GM19035 (cell line): ENCODE measurements around the gene IL2RA.
"Not testable (repeated sequence)": the region's sequence is repeated elsewhere in the genome, so short reads cannot be mapped to it uniquely, and the experiment has no call there.

Experiments
- ATAC-seq: cut with Tn5 transposase; IDR thresholded peaks from one replicate; pipeline ENCODE4 v1.9.1; 2021; ENCODE audit not compliant: unreplicated experiment

Gene IL2RA

DNA sequence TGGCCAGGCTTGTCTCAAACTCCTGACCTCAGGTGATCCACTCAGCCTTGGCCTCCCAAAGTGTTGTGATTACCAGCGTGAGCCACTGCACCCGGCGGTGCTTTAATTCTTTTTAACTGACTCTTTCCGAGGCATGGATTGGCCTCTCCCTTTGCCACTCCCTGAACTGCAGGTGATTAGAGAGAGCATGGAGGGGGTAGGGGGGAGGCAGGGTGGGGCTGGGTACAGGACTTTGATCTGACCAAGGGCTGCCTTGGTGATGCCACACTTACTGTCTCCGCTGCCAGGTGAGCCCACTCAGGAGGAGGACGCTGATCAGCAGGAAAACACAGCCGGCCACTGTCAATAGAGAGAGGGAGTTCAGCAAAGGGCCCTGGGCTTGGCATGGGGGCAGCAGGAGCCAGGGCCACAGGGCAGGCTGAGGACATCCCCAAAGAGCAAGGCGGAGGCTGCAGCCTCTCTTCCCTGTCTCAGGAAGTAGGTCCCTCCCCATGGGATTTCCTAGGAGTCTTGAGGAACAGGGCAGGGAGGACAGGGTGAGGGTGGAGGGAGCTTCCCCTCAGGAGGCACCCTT is 44.3 kb downstream of the IL2RA start:
- no peak for ATAC-seq

DNA sequence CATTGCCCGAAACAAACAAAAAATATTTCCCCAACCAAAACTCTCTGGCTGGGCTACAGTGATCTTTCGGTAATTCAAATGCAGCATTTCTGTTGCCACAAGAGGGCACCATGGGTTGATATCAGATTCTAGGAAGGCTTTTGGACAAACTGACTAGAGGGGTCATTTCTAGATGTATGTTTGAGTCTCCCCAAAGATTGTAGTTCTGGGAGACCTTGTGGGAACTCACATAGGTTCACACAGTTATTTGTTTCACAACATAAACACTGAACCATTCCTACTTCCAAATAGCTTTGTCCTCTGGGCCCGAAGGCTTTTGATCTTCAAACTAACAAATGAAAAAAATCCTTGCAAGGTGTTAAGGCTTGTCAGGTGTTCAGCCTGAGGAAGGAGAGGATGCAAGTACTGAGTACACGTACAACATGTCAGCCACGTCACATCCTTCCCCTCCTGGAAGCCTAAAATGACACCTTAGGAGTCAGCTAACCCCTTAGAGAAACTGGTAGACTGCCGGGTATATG is 47.9 kb downstream of the IL2RA start:
- peak; percentile 69 for ATAC-seq

DNA sequence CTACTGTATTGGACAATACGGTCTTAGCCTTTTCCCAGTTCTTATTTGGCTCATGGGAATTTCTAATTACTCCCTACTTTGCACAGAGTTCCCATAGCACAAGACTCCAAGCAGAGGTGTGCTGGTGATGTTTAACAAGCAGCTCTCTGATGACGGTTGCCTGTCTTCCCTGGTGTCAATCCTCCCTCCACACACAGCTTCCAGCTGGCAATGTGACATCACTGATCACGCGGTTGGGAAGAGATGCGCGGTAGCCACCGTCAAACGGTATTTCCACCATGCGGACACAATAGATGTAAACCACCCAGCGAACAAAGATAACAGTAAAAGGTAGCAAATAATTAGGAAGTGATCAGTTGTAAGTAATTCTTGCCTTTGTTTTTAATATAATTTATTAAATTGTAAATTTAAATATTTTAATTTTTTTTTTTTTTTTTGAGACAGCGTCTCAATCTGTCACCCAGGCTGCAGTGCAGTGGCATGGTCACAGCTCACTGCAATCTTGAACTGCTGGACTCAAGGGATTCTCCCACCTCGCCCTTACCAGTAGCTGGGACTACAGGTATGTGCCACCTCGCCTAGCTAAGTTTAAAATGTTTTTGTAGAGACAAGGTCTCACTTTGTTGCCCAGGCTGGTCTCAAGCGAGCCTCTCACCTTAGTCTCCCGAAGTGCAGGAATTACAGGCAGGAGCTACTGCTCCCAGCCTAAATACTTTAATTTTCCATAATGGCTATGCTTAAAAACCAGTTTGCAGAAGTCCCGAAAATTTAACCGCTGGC is 48.6 kb downstream of the IL2RA start:
- no peak for ATAC-seq

DNA sequence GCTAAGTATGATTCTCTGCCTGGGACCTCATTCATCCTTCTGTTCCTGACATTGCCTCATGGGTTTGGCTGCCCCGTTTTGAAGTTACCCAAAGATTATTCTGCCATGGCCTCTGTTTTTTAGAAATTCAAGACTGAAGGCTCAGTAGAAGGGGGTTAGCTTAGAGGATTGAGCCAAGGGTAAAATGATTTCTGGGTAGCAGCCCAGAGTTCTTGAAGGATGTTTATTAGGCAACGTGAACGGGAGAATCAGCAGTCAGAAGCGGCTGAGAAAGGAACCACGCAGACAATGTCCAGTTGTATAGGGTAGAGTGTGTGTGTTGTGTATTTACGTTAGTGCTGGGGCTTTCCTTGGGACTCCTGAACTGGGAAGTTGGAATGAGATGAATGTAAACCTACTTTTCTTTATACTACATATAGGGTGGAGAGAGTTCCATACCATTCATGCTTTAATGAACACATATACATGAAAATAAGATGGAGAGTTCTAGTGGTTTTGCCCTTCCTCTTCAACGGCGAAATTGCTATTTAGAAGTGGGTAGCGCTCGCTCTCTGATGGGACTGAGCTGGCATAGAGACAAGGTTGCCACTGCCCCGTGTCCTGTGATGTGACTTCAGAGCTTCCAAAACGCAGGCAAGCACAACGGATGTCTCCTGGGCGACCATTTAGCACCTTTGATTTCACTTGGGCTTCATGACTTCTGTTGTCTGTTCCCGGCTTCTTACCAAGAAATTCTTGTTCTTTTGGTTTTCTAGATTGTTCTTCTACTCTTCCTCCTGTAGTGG is 49.9 kb downstream of the IL2RA start:
- ATAC-seq = no peak

DNA sequence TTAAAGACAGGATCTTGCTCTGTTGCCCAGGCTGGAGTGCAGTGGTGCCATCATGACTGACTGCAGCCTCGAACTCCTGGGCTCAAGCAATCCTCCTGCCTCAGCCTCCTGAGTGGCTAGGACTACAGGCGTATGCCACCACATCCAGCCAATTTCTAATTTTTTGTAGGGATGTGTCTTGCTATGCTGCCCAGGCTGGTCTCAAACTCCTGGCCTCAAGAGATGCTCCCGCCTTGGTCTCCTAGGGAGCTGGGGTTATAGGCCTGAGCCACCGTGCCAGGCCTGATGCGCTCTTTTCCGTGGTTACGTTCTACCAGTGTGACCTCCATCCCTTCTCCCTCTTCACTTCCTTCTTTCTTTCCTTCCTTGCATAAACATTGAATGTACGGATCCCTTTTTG is 50.6 kb downstream of the IL2RA start:
- ATAC-seq = no peak

DNA sequence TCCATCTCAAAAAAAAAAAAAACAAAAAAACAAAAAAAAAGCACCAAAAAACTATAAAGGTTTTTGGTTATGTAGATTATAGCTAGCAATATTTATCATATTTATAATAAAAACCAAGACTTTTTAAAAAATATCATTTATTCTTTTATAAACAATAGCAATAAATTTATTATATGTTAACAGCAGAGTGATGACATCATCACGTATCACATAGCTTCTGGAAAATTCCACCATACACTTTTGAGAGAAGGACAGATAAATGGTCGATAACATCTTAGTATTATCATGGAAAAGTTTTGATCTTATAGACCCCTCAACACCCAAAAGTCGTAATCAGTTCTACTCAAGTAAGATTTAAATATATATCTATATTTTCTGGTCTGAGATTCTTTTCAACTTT is 51.6 kb downstream of the IL2RA start:
- no peak for ATAC-seq

DNA sequence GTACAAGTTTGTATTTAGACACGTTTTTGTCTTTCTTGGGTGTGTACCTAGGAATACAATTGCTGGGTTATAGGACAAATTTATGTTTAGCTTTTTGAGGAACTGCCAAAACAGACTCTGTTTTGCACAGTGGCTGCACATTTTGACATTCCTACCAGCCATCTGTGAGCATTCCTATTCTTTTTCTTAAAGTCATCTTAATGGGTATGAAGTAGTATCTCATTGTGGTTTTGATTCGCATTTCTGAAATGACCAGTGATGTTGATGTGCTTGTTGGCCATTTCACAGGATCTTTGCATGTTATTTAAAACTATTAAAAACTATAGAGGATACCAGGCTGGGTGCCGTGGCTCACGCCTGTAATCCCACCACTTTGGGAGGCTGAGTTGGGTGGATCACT is 52.2 kb downstream of the IL2RA start:
- ATAC-seq = no peak

DNA sequence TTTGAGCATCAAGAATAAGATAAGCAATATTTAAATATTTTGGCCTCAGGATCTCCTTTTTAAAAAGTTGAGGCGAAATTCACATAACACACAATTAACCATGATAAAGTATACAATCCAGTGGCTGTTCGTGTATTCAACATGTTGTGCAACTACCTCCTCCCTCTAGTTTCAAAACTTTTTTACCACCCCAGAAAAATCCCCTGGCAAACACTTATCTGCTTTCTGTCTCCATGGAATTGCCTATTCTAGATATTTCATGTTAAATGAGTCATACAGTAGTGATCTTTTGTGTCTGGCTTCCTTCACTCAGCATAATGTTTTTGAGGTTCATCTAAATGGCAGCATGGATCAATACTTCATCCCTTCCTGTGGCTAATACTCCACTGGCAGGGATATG is 53.0 kb downstream of the IL2RA start:
- no peak for ATAC-seq

DNA sequence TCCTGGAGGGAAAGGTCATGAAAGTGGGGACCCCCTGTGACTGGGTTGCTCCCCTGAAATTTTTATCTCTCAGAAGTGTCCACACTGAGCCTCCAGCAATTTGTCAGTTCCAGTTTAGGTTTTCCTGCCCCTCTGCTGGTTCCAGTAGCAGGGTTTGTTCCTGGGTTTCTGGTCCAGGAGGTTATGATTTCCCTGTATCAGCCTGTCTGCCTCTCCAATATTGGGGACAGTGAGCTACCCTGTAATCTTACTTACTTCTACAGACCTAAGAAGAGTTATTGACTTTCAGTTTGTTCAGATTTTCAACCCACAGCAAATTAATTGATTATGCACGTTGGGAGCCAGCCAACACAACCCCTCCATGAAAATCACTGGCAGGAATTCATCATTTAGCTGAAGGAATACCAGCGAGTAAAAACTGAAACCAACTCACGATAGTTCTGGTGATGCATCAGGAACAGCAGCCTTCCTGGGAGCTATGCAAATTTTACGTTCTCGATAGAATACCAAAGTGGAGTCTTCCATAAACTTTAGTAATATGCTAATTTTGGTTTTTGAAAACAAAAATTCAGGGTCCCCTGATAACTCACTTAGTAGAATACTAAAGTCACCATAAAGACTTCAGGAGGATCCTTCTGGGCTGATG is 53.5 kb downstream of the IL2RA start:
- ATAC-seq = no peak

DNA sequence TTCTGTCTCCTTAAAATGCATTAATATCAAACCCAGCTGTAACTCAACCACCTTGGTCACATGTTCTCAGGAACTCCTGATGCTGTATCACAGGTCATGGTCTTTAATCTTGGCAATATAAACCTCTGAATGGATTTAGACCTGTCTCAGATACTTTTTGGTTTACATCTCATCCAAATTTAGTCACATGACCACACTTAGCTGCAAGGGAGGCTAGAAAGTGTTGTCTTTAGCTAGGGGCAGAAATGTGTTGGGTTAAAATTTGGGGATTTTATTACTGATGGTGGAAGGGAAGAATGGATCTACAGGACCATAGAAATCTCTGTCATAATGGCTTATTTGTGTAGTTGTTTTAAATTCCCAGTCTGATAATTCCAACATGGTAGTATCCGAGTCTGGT is 55.2 kb downstream of the IL2RA start:
- no peak for ATAC-seq

DNA sequence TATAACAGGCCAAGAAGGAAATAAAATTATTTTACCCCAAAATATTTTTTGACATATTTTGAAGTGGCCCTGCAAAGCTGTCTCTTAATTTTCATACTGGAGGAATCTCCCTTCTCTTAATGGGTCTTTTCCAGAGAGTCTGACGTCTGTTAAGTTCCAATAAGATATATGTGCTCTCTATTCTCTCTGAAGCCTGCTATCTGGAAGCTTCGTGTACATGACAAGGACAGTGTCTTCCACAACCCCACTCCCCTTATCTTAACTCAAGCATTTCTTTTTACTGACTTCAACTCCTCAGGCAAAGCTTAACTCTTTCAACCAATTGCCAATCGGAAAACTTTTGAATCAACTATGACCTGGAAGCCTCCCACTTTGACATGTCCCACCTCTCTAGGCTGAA is 55.6 kb downstream of the IL2RA start:
- ATAC-seq = no peak

DNA sequence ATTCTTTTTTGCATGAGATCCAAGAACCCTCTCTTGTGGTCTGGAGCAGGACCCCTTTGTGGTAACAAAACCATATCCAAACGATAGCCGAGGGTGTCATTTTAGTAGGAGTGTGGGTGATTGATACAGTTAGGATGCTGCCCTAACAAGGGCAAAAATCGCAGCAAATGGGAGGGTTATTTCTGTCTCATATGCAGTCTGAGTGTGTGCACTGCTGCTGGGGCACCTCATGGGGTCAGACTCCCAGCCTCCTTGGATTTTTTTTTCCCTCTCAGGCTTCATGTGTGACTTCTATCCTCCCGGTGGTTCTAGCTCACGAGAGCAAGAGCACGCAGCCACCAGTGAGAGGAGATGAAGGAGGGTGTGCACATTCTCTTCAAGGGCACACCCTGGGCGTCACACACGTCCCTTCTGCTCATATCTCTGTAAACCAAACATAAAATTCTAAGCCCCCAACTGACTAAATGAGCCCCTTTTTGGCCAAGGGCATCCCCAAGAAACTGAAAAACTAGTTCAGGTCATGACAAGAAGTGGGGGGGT is 56.2 kb downstream of the IL2RA start:
- no peak for ATAC-seq

DNA sequence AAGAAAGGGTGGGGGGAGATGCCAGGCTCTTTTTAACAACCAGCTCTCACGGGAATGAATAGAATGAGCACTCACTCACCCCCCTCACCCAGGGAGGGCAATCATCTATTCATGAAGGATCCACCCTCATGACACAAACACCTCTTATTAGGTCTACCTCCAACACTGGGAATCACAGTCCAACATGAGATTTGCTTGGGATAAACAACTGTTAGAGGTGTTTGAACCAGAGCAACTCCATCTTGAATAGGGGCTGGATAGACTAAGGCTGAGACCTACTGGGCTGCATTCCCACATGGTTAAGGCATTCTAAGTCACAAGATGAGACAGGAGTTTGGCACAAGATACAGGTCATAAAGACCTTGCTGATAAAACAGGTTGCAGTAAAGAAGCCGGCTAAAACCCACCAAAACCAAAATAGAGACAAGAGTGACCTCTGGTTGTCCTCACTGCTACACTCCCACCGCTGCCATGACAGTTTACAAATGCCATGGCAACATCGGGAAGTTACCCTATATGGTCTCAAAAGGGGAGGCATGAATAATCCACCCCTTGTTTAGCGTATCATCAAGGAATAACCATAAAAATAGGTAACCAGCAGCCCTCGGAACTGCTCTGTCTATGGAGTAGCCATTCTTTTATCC is 56.9 kb downstream of the IL2RA start:
- not testable (repeated sequence) for ATAC-seq

DNA sequence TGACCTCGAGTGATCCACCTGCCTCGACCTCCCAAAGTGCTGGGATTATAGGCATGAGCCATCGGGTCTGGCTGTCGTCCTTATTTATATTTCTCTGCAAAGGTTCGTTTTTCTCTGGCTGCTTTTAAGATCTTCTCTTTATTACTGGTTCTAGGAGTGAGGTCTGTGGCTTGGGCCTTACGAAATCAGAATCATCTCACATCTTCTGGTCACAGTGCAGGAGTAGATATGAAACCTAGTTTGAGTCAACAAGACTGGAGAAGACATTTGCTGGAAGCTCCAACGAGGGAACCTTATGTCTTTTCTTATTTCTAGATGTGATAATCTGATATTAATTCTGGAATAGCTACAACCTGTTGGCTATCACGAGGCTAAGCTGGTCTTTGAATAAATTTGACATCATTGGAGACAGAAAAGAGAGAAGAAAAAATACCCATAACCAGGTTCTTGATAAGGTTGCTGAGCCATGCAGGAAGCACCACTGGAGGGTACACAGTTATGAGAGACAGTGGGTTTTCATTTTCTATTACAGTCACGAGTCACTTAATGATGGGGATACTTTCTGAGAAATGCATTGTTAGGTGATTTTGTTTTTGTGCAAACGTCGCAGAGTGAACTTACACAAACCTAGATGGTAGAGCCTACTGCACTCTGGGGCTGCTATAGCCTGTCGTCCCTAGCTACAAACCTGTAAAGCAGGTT is 59.2 kb downstream of the IL2RA start:
- ATAC-seq = no peak

DNA sequence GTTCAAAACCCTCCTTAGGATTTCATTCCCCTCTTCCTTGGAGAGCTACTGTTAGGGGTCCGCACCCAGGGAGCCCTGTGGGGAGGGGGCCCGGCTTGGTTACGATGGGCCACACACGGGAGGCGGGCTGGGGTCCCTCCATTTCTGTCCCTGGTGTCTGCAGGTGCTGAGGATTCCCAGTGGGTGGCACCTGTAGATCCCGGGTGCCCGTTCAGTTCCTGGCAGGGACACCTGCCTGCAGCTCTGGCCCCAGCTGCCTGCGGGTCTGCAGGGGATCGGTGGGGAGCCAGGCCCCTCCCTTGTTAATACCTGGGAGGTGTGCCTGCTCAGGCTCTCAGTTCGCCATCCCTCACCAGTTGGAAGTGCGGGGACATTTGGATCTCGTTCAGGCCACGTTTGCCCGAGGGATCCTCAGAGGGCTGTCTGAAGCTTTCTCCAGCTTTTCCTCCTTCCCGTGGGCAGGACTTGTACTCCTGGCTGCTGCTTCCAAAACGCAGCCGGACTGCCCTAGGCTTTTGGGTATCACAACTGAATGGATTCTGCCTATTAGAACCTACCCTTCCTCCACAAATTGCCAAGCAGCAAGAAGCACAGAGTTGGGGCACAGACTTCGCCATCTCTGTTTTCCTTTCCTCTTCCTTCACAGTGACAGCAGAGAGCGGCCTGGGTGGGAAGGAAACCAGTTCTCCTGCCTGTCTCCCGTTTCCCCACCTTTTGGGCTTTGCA is 62.6 kb downstream of the IL2RA start:
- ATAC-seq = no peak

DNA sequence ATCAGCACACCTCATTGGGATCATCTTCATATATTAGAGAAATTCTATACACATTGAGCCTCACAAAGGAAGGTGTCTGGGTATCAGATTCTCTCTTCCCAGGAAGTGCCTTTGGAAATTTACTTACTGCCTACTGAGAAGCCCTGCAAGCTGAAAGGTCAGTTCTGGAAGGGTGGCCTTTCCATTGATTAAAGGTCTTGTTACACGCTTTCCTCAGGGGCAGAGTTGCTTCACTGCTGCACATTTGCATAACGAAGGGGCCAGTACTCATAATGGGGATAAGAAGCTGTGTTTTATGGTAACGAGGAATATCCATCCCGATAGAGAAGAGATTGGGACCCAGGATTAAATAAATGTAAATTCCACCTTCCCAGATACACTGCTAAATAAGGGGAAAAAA is 65.5 kb downstream of the IL2RA start:
- no peak for ATAC-seq

DNA sequence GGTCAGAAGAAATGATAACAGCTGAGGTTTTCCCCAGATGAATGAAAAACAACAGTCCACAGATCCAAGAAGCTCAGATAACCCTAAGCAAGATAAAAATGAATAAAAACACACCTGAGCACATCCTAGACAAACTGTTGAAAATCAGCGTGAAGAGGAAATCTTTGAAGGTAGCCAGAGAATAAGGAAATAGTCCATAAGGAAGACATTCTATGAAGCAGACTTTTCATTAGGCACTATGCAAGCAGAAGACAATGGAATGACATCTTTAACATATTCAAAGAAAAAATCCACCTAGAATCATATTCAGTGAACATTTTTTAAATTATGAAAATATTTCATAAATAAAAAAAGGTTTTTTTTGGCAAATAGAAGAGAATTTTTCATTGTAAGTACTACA is 69.8 kb downstream of the IL2RA start:
- ATAC-seq = no peak

DNA sequence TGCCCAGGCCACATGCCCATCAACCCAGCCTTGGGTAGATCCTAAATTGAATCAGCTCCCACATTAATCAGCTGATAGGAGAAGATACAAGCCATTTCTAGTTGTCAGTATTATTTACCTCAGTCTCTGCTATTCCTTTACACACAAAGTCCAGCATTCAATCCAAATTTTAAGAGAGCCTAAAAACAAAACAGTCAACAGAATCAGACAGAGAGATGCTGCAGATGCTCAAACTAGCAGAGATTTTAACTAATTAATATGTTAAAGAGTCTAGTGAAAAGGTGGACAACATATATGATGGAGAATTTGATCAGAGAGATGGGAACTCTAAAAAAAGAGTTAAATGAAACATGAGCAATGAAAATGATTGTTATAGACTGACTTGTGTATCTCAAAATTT is 70.5 kb downstream of the IL2RA start:
- ATAC-seq = no peak

DNA sequence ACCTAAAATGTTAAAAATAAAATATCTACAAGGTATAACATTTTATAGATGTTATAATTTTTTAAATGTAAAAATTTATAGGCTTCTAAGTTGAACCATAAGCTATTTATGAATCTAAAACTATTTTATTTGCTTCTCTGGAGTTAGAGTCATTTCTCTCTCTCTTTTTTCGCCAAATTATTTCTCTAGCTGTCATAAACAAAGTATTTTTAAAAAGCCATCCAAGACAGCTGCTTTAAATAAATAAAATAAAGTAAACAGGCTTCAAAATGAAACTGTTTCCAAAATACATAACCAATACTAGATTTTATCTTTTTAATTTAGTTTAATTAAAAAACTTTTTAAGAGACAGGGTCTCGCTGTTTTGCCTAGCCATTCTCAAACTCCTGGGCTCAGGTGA is 72.4 kb downstream of the IL2RA start:
- ATAC-seq = no peak
